ENCODE data around the gene PDE6A. TPM values are rescaled to one million over a fixed set of nuclear protein-coding genes. Genes with fewer than 3 reads are reported as not detected.

The PDE6A gene
- total RNA-seq, 1 experiment from 2014 or later: not detected

DNA sequence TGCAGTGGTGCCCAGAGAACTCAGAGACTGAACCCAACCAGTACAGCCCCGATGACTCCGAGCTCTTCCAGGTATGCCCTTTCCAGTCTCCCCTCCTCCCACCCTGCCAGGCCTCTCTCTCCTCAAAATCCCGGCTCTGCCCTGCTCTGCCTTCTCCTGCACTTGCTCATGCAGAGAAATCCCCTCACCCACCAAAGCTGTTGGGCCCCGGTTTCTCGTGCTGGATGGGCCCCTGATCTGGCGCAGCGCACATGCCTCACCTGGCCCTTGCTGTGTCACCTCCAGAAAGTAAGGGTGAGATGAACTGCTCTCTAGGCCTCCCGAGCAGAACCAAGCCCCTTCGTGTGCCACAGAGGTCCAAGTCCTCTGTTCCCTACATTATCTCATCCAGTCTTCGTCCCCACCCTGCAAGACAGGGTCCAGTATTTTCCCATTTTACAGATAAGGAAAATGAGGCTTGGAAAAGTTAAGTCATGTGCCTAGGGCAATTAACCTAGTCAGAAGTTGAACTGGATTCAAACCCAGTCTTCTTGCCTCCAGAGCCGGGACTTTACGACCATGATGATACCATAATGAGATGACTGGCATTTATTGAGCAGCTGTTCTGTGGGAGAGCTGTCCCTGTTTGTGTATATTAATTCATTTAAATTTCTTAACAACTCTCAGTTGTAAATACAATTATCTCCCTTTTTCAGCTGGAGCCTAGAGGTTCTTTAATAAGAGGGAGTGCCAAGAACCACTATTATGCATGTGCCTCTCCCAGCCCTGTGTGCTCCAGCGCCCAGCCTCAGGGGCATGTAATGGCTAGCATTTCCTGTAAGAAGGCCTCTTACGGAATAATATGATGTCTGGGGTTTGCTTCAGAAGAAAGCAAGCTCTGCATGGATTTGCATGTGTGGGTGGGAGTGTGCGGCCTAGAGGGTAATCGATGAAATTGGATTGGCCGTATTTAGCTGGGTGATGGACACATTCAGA, 123.8 kb downstream of the PDE6A start:
- Histone ChIP-seq H3K4ac (ENCODE audit: low read depth, low read length) (no peak overlapping the region), H2BK20ac (ENCODE audit: low read depth, low read length, poor library complexity, severe bottlenecking) (no peak overlapping the region), H3K27me3 (ENCODE audit: insufficient read depth, low read length) (no peaks in the 10 kb centered on the region), H3K9me3 (ENCODE audit: control insufficient read depth, low read depth, low read length) (no peaks in the 10 kb centered on the region), H2AFZ (ENCODE audit: low read length) (no peak overlapping the region), H3K27ac (ENCODE audit: insufficient read length, low read depth, low read length) (no peak overlapping the region), H2BK15ac (ENCODE audit: low read depth, low read length) (no peak overlapping the region), H4K91ac (ENCODE audit: insufficient read length, low read depth, low read length) (no peak overlapping the region), H3K4me1 (ENCODE audit: insufficient read depth, low read length) (no peaks in the 10 kb centered on the region; the same call in 1 of the 2 replicates), H3K79me2 (ENCODE audit: insufficient read depth, low read length) (no peaks in the 10 kb centered on the region), H4K8ac (replicated peaks; ENCODE audit: insufficient read length, low read depth, low read length) (no peak overlapping the region), H2BK12ac (ENCODE audit: insufficient read length, low read depth, low read length) (no peak overlapping the region), H2AK5ac (ENCODE audit: insufficient read length, low read length) (no peak overlapping the region), H3K56ac (ENCODE audit: insufficient read length, low read depth, low read length) (no peak overlapping the region), H3K18ac (ENCODE audit: insufficient read length, low read depth, low read length) (no peak overlapping the region), H3K9ac (ENCODE audit: extremely low read depth, insufficient read length, low read length) (no peak overlapping the region), H3T11ph (ENCODE audit: low read length) (no peak overlapping the region), H3K79me1 (ENCODE audit: insufficient read depth, low read depth, low read length, poor library complexity, severe bottlenecking) (no peaks in the 10 kb centered on the region), H4K20me1 (ENCODE audit: control insufficient read depth, insufficient read depth, insufficient read length) (peaks cover 3% of the 10 kb centered on the region), H3K14ac (ENCODE audit: insufficient read depth, low read length) (no peak overlapping the region; the same call in 1 of the 2 replicates), H3K23me2 (ENCODE audit: insufficient read length, low read depth, low read length, poor library complexity, severe bottlenecking) (no peaks in the 10 kb centered on the region), H4K5ac (ENCODE audit: insufficient read length, low read depth, low read length) (no peak overlapping the region), H2BK120ac (ENCODE audit: low read depth, low read length, poor library complexity, severe bottlenecking) (no peak overlapping the region), H2BK5ac (ENCODE audit: insufficient read length, low read length) (no peak overlapping the region), H3K23ac (ENCODE audit: insufficient read length, low read depth, low read length) (no peak overlapping the region), H3K4me2 (ENCODE audit: insufficient read depth, insufficient read length, low read length) (no peak overlapping the region)
- no peak for DNase-seq
- H3K4me1 Mint-ChIP-seq: peaks cover 16 to 28% of the 10 kb centered on the region in 2 experiments
- TF ChIP-seq, protein P1, sequence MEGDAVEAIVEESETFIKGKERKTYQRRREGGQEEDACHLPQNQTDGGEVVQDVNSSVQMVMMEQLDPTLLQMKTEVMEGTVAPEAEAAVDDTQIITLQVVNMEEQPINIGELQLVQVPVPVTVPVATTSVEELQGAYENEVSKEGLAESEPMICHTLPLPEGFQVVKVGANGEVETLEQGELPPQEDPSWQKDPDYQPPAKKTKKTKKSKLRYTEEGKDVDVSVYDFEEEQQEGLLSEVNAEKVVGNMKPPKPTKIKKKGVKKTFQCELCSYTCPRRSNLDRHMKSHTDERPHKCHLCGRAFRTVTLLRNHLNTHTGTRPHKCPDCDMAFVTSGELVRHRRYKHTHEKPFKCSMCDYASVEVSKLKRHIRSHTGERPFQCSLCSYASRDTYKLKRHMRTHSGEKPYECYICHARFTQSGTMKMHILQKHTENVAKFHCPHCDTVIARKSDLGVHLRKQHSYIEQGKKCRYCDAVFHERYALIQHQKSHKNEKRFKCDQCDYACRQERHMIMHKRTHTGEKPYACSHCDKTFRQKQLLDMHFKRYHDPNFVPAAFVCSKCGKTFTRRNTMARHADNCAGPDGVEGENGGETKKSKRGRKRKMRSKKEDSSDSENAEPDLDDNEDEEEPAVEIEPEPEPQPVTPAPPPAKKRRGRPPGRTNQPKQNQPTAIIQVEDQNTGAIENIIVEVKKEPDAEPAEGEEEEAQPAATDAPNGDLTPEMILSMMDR (conservative IDR thresholded peaks at IDR 0.05): no peak
- no peak overlapping the region; a peak in 1 of 5 replicates for H3K4me3 Mint-ChIP-seq
- peaks cover 0 to 2% (median 0%) of the 10 kb centered on the region in 3 experiments; a peak in 4 of 7 replicates for H3K36me3 Mint-ChIP-seq (ENCODE audit: insufficient read depth in 1 of 3, low read depth in 3 of 3)
- WGBS (ENCODE audit: extremely low coverage, insufficient read length, low lambda C conversion rate): no CpG with 5 or more reads among the region's 17 CpGs
- no peaks in the 10 kb centered on the region; the same call in 1 of the 2 replicates for H3K27me3 Mint-ChIP-seq (ENCODE audit: low read depth)
- no peaks in the 10 kb centered on the region for H3K9me3 Mint-ChIP-seq
- H3K27ac Mint-ChIP-seq: peak overlapping the region in 2 of 3 experiments; percentile 55 to 77; a peak in 3 of 7 replicates
